T-helper 1 cell treated with Interleukin-12 subunit alpha and Interleukin-12 subunit beta and Interleukin-4 antibody, amounts not matched to agents 30 μg/mL and 1 μg/mL, for 36 hours (primary cell): Measurements from ENCODE around the gene ZNF629.
"Not testable (repeated sequence)": the region's sequence is repeated elsewhere in the genome, so short reads cannot be mapped to it uniquely, and the experiment has no call there.

Source experiments
- H3K27ac Mint-ChIP-seq: one replicate; pipeline ENCODE4 v1.8.0; 2021; ENCODE audit warnings: mild to moderate bottlenecking, mixed read lengths
- H3K27me3 Mint-ChIP-seq: one replicate; pipeline ENCODE4 v1.8.0; 2021; ENCODE audit warnings: low read depth, mixed read lengths
- H3K36me3 Mint-ChIP-seq: one replicate; pipeline ENCODE4 v1.8.0; 2021; ENCODE audit warnings: low read depth, mixed read lengths
- H3K4me1 Mint-ChIP-seq: one replicate; pipeline ENCODE4 v1.8.0; 2021; ENCODE audit warnings: low read depth, mixed read lengths
- H3K4me3 Mint-ChIP-seq: one replicate; pipeline ENCODE4 v1.8.0; 2021; ENCODE audit warnings: mild to moderate bottlenecking, moderate library complexity, mixed read lengths
- H3K9me3 Mint-ChIP-seq: one replicate; pipeline ENCODE4 v1.8.0; 2021; ENCODE audit warnings: mixed read lengths

ZNF629 gene

GRCh38 chr16:30786936-30787612, at the start of gene ZNF629:
ZNF629 (minus strand) TSS chr16:30787205; CDS start chr16:30784482, 2,723 bp downstream.
- Mint-ChIP-seq H3K9me3 (no peaks in the 10 kb centered on the region), H3K27ac (no peak within 1 kb of the TSS), H3K4me1 (peaks cover 2% of the 10 kb centered on the region), H3K36me3 (no peaks in the 10 kb centered on the region), H3K27me3 (peaks cover 45% of the 10 kb centered on the region), H3K4me3 (peak within 1 kb of the TSS; percentile 68)

- peaks cover 3% of the 10 kb centered on the region for H3K27me3 Mint-ChIP-seq
- H3K4me3 Mint-ChIP-seq: no peak overlapping the region
- no peak overlapping the region for H3K27ac Mint-ChIP-seq
- H3K36me3 Mint-ChIP-seq: no peaks in the 10 kb centered on the region
- H3K9me3 Mint-ChIP-seq: no peaks in the 10 kb centered on the region
- no peaks in the 10 kb centered on the region for H3K4me1 Mint-ChIP-seq
Measured at GRCh38 chr16:30834130-30834740, 47.2 kb upstream of the ZNF629 start.

DNA sequence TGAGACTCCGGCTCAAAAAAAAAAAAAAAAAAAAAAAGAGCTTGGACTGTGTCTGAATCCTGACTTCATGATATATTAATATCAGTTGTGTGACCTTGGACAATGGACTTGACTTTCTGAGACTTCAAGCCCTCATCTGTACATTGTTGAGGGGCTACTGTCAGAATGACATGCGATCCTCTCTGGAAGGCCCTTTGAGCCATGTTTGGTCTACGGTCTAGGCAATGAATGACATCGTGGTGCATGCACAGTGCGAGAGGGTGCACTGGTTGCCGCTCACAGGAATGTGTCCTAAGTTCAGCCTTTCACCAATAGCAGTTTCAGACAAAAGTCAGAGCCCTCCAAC, 43.0 kb upstream of the ZNF629 start:
- Mint-ChIP-seq H3K27ac (no peak overlapping the region), H3K4me3 (no peak overlapping the region), H3K36me3 (no peaks in the 10 kb centered on the region)

DNA sequence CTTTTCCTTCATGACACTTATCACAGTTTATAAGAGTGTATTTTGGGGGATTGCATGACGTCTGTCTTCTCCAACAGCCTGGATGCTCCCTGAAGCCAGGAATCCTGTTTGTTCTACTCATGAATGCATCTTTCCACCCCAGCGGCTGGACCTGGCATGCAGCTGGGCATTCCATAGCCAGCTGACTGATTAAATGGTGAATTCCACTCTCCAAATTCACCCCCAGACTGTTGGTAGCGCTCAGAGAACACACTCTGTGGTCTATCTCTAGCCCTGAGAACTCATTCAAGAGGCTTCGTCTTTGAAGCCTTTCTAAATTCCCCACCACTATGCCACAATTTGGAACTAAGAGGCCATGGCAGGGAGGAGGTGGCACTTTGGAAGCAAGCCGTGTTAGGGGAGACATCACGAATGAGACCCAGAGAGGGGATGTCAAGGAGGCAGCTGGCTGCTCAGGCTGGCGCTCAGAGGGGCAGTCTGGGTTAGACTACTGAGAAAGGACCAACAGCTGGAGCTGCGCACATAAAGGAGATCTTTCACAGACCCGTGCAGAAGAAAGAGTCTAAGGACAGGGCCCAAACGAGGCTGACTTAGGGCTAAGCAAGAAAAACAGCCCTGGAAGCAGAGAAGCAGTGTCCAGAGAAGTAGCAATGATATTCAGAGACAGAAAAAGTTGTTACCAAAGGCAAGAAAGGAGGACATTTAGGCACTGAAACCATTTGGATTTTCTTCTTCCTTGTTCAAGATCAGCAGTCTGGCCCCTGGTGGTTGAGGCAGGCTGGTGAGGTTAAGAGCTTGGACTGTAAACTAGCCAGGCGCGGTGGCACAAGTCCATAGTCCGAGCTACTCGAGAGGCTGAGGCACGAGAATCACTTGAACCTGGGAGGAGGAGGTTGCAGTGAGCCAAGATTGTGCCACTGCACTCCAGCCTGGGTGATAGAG, 42.4 kb upstream of the ZNF629 start:
- Mint-ChIP-seq H3K4me3 (no peak overlapping the region), H3K27me3 (peaks cover 10% of the 10 kb centered on the region), H3K36me3 (no peaks in the 10 kb centered on the region), H3K9me3 (no peaks in the 10 kb centered on the region), H3K4me1 (no peaks in the 10 kb centered on the region), H3K27ac (no peak overlapping the region)

More for the DNA sequence above, 43.0 kb upstream of the ZNF629 start:
- H3K4me1 Mint-ChIP-seq: no peaks in the 10 kb centered on the region
- no peaks in the 10 kb centered on the region for H3K9me3 Mint-ChIP-seq
- H3K27me3 Mint-ChIP-seq: peaks cover 10% of the 10 kb centered on the region

DNA sequence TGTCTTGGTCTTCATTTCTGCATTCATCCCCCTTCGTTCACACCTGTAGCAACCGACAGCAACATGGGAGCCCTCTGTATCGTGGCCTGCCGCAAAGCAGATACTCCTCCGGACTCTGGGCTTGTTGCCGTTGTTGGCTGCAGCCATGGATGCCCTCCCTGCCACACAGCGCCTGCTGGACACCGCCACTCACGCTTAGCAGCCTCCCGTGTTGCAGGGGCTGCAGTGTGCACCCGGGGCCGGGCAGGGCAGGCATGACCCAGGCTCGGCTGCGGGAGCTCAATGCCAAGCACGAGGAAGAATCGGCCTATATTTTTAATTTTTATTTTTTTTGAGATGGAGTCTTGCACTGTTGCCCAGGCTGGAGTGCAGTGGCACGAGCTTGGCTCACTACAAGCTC, 34.9 kb upstream of the ZNF629 start:
- Mint-ChIP-seq H3K27ac (no peak overlapping the region), H3K4me1 (peaks cover 3% of the 10 kb centered on the region), H3K9me3 (no peaks in the 10 kb centered on the region), H3K36me3 (no peaks in the 10 kb centered on the region), H3K27me3 (no peaks in the 10 kb centered on the region), H3K4me3 (no peak overlapping the region)

GRCh38 chr16:30821441-30821840, 34.4 kb upstream of the ZNF629 start:
- H3K9me3 Mint-ChIP-seq, H3K4me3 Mint-ChIP-seq, H3K27ac Mint-ChIP-seq, H3K4me1 Mint-ChIP-seq, H3K27me3 Mint-ChIP-seq, H3K36me3 Mint-ChIP-seq: not testable (repeated sequence)

- Mint-ChIP-seq H3K9me3 (no peaks in the 10 kb centered on the region), H3K4me3 (no peak overlapping the region), H3K36me3 (no peaks in the 10 kb centered on the region), H3K27ac (no peak overlapping the region), H3K27me3 (no peaks in the 10 kb centered on the region), H3K4me1 (peaks cover 3% of the 10 kb centered on the region)
Measured at GRCh38 chr16:30820952-30821421, 34.0 kb upstream of the ZNF629 start.

- Mint-ChIP-seq H3K4me3 (no peak overlapping the region), H3K9me3 (no peaks in the 10 kb centered on the region), H3K4me1 (peaks cover 11% of the 10 kb centered on the region), H3K36me3 (no peaks in the 10 kb centered on the region), H3K27me3 (no peaks in the 10 kb centered on the region), H3K27ac (no peak overlapping the region)
Measured at GRCh38 chr16:30816769-30817168, 29.8 kb upstream of the ZNF629 start.

DNA sequence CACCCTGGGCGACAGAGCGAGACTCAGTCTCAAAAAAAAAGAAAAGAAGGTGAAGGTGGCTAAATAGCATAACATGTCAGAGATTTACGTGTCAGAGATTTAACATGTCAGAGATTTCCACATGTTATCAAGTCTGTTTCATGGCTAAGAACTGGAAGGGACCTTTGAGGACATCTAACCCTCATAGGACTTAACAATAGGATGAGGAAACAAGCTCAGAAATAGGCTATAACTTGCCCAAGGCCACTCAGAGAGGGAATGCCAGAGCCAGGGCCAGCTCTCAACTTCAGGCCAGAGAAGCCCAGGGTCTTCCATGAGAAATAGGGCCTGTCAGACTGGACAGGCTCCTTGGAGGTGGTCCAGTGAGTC, 26.8 kb upstream of the ZNF629 start:
- H3K27me3 Mint-ChIP-seq: peaks cover 3% of the 10 kb centered on the region
- H3K4me3 Mint-ChIP-seq: peak overlapping the region; percentile 93
- no peaks in the 10 kb centered on the region for H3K9me3 Mint-ChIP-seq
- no peaks in the 10 kb centered on the region for H3K36me3 Mint-ChIP-seq
- H3K4me1 Mint-ChIP-seq: peaks cover 11% of the 10 kb centered on the region
- peak overlapping the region; percentile 80 for H3K27ac Mint-ChIP-seq

DNA sequence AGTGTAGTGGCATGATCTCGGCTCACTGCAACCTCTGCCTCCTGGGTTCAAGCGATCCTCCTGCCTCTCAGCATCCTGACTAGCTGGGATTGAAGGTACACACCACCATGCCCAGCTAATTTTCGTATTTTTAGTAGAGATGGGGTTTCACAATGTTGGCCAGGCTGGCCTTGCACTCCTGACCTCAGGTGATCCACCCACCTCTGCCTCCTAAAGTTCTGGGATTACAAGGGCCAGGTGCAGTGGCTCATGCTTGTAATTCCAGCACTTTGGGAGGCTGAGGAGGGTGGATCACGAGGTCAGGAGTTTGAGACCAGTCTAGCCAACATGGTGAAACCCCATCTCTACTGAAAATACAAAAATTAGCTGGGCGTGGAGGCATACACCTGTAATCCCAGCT, 22.7 kb upstream of the ZNF629 start:
- not testable (repeated sequence) for H3K36me3 Mint-ChIP-seq, H3K27ac Mint-ChIP-seq, H3K9me3 Mint-ChIP-seq, H3K4me3 Mint-ChIP-seq
- H3K27me3 Mint-ChIP-seq: peaks cover 14% of the 10 kb centered on the region
- peaks cover 20% of the 10 kb centered on the region for H3K4me1 Mint-ChIP-seq

GRCh38 chr16:30808890-30809426, 22.0 kb upstream of the ZNF629 start:
- H3K27ac Mint-ChIP-seq, H3K4me3 Mint-ChIP-seq, H3K9me3 Mint-ChIP-seq, H3K36me3 Mint-ChIP-seq: not testable (repeated sequence)
- peaks cover 17% of the 10 kb centered on the region for H3K4me1 Mint-ChIP-seq
- peaks cover 14% of the 10 kb centered on the region for H3K27me3 Mint-ChIP-seq

GRCh38 chr16:30808146-30808545, 21.1 kb upstream of the ZNF629 start:
- peaks cover 6% of the 10 kb centered on the region for H3K36me3 Mint-ChIP-seq
- no peaks in the 10 kb centered on the region for H3K9me3 Mint-ChIP-seq
- peaks cover 17% of the 10 kb centered on the region for H3K4me1 Mint-ChIP-seq
- H3K4me3 Mint-ChIP-seq: no peak overlapping the region
- H3K27ac Mint-ChIP-seq: no peak overlapping the region
- peaks cover 14% of the 10 kb centered on the region for H3K27me3 Mint-ChIP-seq

- Mint-ChIP-seq H3K27ac (no peak overlapping the region), H3K9me3 (no peaks in the 10 kb centered on the region), H3K27me3 (peaks cover 14% of the 10 kb centered on the region), H3K4me1 (peaks cover 22% of the 10 kb centered on the region), H3K36me3 (peaks cover 6% of the 10 kb centered on the region), H3K4me3 (peak overlapping the region; percentile 86)
Measured at GRCh38 chr16:30805370-30806169, 18.6 kb upstream of the ZNF629 start.

- Mint-ChIP-seq H3K36me3 (peaks cover 6% of the 10 kb centered on the region), H3K27ac (no peak overlapping the region)
Measured at GRCh38 chr16:30805056-30805369, 18.0 kb upstream of the ZNF629 start.

More at GRCh38 chr16:30805056-30805369, 18.0 kb upstream of the ZNF629 start:
- Mint-ChIP-seq H3K9me3 (no peaks in the 10 kb centered on the region), H3K4me1 (peaks cover 22% of the 10 kb centered on the region), H3K4me3 (peak overlapping the region; percentile 86), H3K27me3 (peaks cover 16% of the 10 kb centered on the region)
